Mucosa of stomach (tissue), 1 donor: ENCODE results near the gene NRG4.
"Not testable (repeated sequence)": the region's sequence is repeated elsewhere in the genome, so short reads cannot be mapped to it uniquely, and the experiment has no call there.

ENCODE experiments used
- H3K27me3 ChIP-seq: one replicate; pipeline ENCODE4 v1.7.0; 2013; ENCODE audit warnings: mild to moderate bottlenecking, low read length; ENCODE audit not compliant: control insufficient read depth, insufficient read depth
- H3K36me3 ChIP-seq: one replicate; pipeline ENCODE4 v1.7.0; 2013; ENCODE audit warnings: low read length; ENCODE audit not compliant: control insufficient read depth, insufficient read depth
- H3K4me1 ChIP-seq: one replicate; pipeline ENCODE4 v1.7.0; 2013; ENCODE audit warnings: mild to moderate bottlenecking, low read length; ENCODE audit not compliant: control insufficient read depth, insufficient read depth
- H3K4me3 ChIP-seq: one replicate; pipeline ENCODE4 v1.7.0; 2013; ENCODE audit warnings: low read length
- H3K9ac ChIP-seq: one replicate; pipeline ENCODE4 v1.7.0; 2013; ENCODE audit warnings: mild to moderate bottlenecking, low read length, moderate library complexity
- H3K9me3 ChIP-seq: one replicate; pipeline ENCODE4 v1.7.0; 2013; ENCODE audit warnings: mild to moderate bottlenecking, low read length, moderate library complexity; ENCODE audit not compliant: control insufficient read depth
- donor health status: Pancreatic carcinoma.

Gene NRG4, protein sequence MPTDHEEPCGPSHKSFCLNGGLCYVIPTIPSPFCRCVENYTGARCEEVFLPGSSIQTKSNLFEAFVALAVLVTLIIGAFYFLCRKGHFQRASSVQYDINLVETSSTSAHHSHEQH

DNA sequence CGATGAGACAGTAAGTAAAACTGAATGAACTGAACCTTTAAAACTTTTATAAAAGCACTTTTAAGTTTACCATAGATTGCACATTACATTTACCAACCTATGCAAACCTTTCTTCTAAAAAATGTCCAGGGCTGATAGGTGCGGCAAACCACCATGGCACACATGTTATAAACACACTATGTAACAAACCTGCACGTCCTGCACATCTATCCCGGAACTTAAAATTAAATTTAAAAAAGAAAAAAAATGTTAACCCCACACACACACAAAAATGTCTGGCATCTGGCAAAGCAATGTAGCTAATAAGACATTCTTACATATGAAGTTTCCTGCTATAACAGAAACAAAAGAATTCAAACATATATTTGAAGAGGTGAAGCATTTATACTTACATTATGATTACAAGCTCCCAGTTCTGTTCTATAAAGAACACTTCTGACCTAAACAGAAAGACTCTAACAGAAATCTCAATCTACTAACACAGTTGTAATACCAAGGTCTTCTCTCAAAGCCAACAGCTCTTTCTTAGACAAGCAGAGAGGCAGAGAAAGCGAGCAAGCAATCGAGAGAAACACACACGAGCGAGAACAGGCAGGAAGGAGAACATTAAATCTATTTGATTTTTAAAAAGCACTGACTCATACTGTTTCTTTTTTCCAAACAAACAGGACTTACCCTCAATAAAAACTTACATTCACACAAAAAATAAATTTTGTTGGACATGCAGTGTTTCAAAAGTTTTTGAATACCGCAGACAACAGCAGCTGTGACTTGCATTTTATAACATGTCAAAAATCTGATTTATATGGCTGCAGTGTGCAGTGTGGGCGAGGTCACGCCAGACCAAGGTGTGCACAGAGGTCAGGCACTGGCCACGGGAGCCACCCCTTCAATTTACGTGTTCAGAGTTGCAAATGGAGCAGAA lies at the start of gene NRG4:
Gene NRG4 (minus strand): TSS at position 798 of the 925 bp plus-strand sequence. CDS start 1,194 bp downstream, outside the sequence.
- Histone ChIP-seq H3K4me3 (peak within 1 kb of the TSS; percentile 74), H3K9me3 (no peaks in the 10 kb centered on the region), H3K27me3 (no peaks in the 10 kb centered on the region), H3K36me3 (no peaks in the 10 kb centered on the region), H3K4me1 (no peaks in the 10 kb centered on the region), H3K9ac (peak within 1 kb of the TSS; percentile 77)

DNA sequence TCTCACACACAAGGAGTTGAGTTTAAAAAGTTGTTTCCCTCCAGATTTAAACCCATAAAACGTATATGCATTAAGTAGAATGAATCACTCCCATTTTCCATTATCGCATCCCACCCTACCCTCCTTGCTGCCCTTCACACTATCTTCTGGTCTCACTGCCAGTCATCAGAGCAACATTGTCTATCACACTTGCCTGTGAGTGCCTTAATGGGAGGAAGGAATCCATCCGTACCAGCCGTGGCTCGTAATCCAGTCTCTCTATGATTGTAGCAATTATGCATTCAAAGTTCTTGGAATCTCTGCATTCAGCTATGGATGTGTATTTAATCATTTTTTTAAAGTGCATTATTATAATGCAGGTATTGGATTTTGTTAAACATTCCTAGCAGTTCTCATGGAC lies 49.5 kb upstream of the NRG4 start:
- Histone ChIP-seq H3K9ac (no peak overlapping the region), H3K27me3 (peaks cover 48% of the 10 kb centered on the region), H3K4me1 (peaks cover 15% of the 10 kb centered on the region)

DNA sequence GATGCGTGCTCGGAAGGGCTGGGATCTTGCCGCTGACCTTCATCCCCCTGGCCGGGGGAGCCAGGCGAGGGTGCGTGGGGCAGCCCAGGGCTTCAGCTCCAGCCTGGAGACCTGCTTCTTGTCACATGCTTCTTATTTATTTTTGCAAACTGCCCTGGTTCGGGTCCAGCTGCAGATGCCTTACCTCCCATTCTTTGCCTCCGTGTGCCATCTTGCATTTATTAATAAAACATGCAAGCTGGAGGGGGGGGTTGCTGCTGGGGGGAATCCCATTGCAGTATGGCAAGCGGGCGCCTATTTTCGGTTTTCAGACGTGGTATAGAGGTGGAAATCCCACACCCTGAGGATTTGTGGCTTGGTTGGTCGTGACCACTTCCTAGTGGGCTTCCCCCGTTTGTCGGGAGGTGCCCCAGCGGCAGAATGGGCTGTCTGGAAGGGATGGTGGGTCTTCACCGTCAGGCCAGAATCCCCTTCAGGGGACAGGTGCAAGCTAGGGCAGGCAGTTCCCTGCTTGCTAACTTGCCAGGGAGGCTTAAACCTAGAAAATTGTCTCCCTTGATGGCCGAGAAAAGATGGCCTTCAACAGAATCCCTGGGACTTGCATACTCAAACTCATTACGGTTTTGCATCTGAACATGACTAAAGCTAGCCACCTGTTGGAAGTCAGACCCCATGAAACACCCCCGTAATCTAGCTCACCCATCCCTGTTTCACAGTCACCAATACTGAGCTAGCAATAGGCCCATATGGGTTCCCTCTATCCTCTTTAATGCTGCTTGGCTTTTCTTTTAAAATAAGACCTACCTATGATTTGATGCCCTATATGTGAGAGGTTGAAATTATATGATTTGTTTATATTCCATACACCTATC lies 48.1 kb upstream of the NRG4 start:
- no peak overlapping the region for H3K4me3 ChIP-seq
- H3K4me1 ChIP-seq, result peaks cover 15% of the 10 kb centered on the region
- peaks cover 44% of the 10 kb centered on the region for H3K27me3 ChIP-seq
- no peaks in the 10 kb centered on the region for H3K9me3 ChIP-seq
- H3K36me3 ChIP-seq, result no peaks in the 10 kb centered on the region
- H3K9ac ChIP-seq, result peak overlapping the region; percentile 24

More for the DNA sequence above, 49.5 kb upstream of the NRG4 start:
- no peak overlapping the region for H3K4me3 ChIP-seq
- H3K36me3 ChIP-seq, result no peaks in the 10 kb centered on the region
- no peaks in the 10 kb centered on the region for H3K9me3 ChIP-seq

DNA sequence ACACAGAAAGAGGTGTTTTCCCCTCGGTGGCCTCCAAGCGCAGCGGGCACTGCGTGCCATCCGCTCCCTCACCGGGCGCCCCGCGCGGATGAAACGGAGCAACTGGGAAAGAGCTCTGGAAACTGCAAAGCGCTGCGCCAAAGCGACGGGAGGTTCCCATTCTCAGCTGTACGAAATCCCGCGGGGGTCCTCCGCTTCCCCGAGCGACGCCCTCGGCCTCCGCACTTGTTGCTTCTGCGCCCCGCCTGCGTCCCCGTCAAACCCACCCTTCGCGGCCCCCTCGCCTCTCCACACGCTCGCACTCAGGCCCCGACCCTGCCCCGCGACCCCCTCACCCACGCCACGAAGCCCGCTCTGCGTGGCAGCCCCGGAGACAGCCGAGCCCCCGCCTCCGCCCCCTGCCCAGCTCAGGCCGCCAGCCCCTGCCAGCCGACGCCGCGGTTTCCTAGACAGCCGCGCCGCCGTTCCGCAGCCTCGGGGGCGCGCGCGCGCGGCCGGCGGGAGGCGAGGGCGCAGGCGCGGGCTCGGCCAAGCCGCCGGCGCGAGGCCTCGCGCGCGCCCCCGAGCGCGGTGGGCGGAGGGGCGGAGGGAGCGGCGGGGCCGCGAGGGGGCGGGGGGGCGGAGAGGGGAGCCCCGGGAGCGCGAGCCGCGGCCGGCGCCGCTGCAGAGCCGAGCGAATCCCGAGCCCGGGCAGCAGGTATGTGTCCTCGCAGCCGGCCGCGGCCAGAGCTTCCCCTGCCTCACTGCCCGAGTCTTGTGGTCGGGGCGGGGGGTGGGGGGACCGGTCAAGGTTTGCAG lies 47.3 kb upstream of the NRG4 start, which contains the start of gene TMEM266:
Gene TMEM266 (plus strand): TSS at position 666 of the 798 bp plus-strand sequence. CDS start 74,279 bp downstream, outside the sequence.
- H3K9ac ChIP-seq, result peak within 1 kb of the TSS; percentile 24
- peaks cover 40% of the 10 kb centered on the region for H3K27me3 ChIP-seq
- no peaks in the 10 kb centered on the region for H3K9me3 ChIP-seq
- peaks cover 15% of the 10 kb centered on the region for H3K4me1 ChIP-seq
- no peaks in the 10 kb centered on the region for H3K36me3 ChIP-seq
- H3K4me3 ChIP-seq, result no peak within 1 kb of the TSS

DNA sequence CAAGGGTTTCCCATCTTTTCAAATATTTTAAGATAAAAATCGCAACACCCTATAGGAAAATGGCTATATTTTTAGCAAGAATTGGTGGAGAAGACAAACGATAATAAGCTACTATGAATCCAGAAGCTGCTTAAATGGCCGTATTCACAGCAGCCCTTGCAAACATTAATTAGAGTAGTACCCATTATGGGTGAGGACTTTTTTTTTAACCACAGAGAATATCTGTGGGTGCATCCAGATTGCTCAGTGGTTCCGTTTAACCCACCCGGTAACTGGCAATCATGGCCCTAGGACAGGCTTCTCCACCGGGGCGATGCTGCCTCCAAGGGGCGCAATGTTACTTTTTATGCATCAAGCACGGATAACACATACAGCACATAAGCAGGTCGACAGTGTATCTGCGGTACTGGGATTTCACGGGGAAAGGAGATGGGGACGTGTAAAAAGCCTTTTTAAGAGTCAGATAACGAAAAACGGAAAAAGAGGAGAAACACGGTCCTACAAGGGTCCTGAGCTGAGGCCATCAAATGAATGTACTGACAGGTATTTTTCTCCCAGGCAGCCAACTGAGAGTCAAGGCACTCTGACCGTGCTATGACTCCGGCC lies 46.6 kb upstream of the NRG4 start:
- no peak overlapping the region for H3K4me3 ChIP-seq
- H3K27me3 ChIP-seq, result peaks cover 40% of the 10 kb centered on the region
- H3K9ac ChIP-seq, result no peak overlapping the region
- no peaks in the 10 kb centered on the region for H3K36me3 ChIP-seq
- no peaks in the 10 kb centered on the region for H3K9me3 ChIP-seq
- peaks cover 15% of the 10 kb centered on the region for H3K4me1 ChIP-seq

DNA sequence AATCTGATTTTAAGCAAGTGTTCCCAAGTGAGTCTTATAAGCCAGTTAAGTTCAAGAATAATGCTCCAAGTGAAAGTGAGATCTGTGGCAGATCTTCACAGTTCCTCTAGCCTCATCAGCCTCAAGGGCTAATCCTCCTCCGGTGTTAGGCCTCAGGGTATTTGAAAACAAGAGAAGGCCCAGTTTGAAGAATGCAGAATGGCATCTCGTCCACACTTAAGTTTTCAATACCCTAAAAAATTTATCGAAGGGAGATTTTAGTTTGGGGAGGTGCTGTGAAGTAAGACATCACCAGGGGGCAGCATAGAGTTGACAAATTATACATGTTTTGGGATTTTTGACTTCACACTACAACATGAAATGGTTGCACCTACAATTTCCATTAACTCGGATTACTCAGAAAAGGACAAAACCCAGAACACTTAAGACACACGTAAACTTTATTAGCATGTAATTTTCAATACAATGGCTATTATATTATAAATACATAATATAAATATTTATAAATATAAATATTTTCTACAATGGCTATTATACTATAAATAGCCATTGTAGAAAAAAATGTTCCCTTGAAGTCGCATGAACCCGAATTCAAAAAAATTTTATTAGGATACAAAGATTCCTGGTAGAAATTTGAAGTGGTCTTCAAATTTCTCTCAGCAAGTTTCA lies 45.2 kb upstream of the NRG4 start:
- H3K9ac ChIP-seq, result peak overlapping the region; percentile 56
- H3K36me3 ChIP-seq, result no peaks in the 10 kb centered on the region
- H3K9me3 ChIP-seq, result no peaks in the 10 kb centered on the region
- H3K4me1 ChIP-seq, result peaks cover 15% of the 10 kb centered on the region
- H3K4me3 ChIP-seq, result no peak overlapping the region
- H3K27me3 ChIP-seq, result peaks cover 31% of the 10 kb centered on the region

DNA sequence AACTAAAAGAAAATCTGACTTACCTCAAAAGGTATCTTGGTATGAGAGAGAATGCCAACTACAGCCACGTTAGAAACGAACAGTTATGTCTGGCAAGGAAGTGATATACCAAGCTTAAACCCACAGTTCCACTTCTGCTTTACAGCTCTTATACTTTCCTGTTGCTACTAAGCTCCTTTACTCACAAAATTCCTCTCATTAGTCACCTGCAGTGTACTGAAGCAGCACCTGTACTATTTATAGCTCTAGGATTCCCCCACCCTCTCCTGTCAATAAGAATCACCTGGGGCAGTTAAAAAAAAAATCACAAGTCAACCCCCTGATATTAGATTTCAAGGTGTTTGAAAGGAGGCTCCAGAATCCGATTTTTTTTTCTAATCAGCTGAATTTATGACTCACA lies 44.7 kb upstream of the NRG4 start:
- no peaks in the 10 kb centered on the region for H3K9me3 ChIP-seq
- no peaks in the 10 kb centered on the region for H3K36me3 ChIP-seq
- H3K27me3 ChIP-seq, result peaks cover 30% of the 10 kb centered on the region
- no peak overlapping the region for H3K4me3 ChIP-seq
- peak overlapping the region; percentile 56 for H3K9ac ChIP-seq
- H3K4me1 ChIP-seq, result peaks cover 15% of the 10 kb centered on the region

DNA sequence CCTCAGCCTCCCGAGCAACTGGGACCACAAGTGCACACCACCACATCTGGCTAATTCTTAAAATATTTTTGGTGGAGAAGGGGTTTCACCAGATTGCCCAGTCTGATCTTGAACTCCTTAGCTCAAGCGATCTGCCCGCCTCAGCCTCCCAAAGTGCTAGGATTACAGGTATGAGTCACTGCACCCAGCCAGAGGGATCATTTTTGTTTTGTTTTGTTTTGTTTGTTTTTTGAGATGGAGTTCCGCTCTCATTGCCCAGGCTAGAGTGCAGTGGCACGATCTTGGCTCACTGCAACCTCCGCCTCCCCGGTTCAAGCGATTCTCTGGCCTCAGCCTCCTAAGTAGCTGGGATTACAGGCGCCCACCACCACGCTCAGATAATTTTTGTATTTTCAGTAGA lies 42.0 kb upstream of the NRG4 start:
- not testable (repeated sequence) for H3K9ac ChIP-seq

DNA sequence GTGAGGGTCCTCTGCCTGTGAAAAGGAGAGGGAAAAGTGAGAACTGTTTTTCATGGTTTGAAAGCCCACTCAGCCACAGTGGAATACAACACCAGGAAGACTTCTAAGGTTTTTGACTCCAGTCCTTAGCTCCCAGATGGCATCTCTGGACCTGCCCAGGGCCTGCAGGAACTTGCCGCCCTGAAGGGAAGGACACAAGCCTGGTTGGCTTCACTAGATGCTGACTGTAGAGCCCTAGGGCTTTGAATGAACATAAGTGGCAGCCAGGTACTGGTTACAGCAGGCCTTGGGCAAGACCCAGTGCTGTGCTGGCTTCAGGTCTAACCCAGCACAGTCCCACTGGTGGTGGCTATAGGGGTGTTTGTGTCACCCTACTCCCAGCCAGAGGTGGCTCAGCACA lies 26.3 kb upstream of the NRG4 start:
- H3K27me3 ChIP-seq, result no peaks in the 10 kb centered on the region
- no peak overlapping the region for H3K9ac ChIP-seq
- H3K4me1 ChIP-seq, result no peaks in the 10 kb centered on the region
- no peak overlapping the region for H3K4me3 ChIP-seq
- no peaks in the 10 kb centered on the region for H3K36me3 ChIP-seq
- H3K9me3 ChIP-seq, result no peaks in the 10 kb centered on the region

More for the DNA sequence above, 42.0 kb upstream of the NRG4 start:
- not testable (repeated sequence) for H3K36me3 ChIP-seq, H3K9me3 ChIP-seq, H3K4me3 ChIP-seq
- peaks cover 14% of the 10 kb centered on the region for H3K27me3 ChIP-seq
- peaks cover 14% of the 10 kb centered on the region for H3K4me1 ChIP-seq

DNA sequence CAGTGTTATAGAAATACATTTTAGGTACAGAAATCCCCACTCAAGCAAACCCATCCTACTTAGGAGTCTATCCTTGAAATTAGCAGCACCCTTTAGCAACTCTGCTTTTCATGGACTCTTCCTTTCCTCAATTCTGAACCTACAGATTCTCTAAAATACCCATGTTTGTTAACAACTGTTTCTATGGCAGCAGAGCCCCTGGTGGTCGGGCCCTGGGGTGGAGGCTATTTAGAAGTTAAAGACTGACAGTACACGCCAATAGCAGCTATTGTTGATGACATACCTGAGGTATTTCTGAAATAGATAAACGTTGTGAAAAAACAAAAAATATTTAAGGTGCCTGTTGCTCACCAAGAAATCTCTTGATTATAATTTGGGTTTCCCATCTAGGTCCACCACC lies 23.4 kb upstream of the NRG4 start:
- H3K9me3 ChIP-seq, result no peaks in the 10 kb centered on the region
- no peaks in the 10 kb centered on the region for H3K36me3 ChIP-seq
- H3K27me3 ChIP-seq, result no peaks in the 10 kb centered on the region
- no peak overlapping the region for H3K9ac ChIP-seq
- H3K4me1 ChIP-seq, result no peaks in the 10 kb centered on the region
- H3K4me3 ChIP-seq, result no peak overlapping the region
